ACHN (cell line): ENCODE results near the gene DMAC2L.
"Not testable (repeated sequence)": the region's sequence is repeated elsewhere in the genome, so short reads cannot be mapped to it uniquely, and the experiment has no call there.

Experiments used
- DNase-seq: peaks from one replicate; pipeline ENCODE4 v3.0.0-alpha.2; 2015
- in situ Hi-C: cut with HindIII; loops from 2 replicates; pipeline ENCODE4 v1.10.0; 2017; ENCODE audit warnings: low sequenced_read_pairs, low pct_ligation_motif_present, low pct_unique_long_range_greater_than_20kb

DMAC2L gene

DNA sequence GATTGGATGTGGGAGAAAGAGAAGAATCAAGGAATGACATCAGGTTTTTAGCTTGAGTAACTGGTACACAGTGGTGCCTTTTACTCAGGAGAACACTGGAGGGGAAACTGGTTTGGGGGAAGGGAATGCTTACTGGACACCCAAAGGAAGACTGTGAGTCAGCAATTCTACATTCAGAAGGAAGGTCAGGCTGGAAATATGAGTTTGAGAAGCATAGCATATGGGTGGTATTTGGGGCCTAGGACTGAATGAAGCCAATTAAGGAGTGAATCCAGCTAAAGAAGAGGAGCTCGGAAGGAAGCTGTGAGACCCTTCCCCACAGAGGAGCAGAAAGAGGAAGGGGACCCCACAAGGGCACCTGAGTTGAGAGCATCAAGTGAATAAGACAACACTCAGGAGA lies 35.4 kb downstream of the DMAC2L start:
- peak; percentile 32 for DNase-seq
- in situ Hi-C loops, result no loop called here

- in situ Hi-C loops, result no loop called here
These were observed 36.8 kb downstream of the DMAC2L start for GRCh38 chr14:50348933-50349332.

DNA sequence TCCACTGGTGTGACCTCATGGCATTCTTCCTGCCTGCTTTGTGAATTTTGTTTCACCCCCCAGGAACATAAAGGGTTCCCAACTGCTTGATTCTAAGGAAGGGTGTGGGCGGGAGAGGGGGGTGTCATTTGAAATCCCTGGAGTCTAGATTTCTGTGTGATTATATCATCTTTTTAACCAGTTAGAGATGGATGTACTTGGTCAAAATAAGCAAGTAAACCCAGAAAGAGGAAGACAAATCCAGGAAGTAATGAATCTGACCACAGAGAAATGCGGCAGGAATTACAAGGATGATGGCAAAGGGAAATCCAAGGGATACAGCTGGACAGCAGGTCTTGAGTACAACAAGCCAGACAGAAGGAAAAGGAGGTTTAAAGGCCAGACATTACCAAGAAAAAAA lies 38.9 kb downstream of the DMAC2L start:
- no peak for DNase-seq
- in situ Hi-C loops, result no loop called here

More at GRCh38 chr14:50348933-50349332, 36.8 kb downstream of the DMAC2L start:
- DNase-seq, result no peak

DNA sequence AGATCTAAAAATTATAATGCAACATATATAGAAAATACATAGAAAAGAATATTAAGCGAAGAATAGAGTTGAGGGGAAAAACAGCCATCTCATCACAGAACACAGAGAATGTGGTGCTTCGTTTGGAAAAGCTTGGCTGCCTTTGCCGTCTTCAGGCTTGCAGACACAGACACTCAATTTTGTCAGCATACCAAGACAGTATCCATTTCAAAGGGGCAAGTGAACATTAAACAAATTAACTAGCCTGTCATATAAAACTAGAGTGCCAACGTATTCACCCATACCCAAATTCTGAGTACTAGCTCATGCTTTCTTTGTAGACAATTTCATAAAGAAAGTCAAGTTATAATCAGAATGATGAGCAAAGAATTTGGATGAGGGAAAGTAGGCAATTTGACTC lies 40.5 kb downstream of the DMAC2L start:
- in situ Hi-C loops, result no loop called here
- no peak for DNase-seq

DNA sequence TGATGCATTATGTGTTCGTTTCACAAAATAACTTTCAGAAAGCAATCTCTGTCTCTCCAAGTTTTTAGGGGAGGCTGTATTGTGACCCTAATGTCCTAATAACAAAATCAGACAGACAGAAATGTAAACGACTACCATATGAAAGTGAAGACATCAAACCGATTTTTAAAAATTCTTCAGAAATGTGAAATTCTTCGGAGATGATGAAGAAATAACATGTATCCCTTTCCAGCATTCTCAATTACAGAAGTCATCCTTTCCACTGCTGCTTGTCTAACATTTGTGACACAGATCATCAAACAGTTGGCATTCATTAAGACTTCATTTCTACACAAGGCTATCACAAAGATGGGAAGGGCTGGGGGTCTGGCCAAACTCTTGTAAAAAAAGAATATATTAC lies 41.0 kb downstream of the DMAC2L start:
- in situ Hi-C loops, result no loop called here
- DNase-seq, result no peak

DNA sequence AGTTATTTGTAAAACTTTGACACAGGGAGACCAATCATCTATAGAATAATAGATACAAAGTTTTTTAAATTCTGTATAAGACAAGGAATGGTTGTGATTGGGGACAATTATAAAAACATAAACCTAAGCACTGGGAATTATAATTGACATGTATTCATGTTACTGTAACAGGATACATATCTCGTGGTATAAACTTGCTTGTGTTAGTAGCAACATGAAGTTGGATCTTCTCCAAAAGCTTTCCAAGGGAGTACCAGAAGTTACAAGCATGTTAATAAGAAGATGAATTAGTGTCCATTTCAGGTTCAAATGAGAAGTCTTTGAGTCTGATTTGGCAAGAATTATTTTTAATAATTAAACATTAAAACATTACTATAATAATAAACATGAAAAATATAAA lies 42.4 kb downstream of the DMAC2L start:
- in situ Hi-C loops, result no loop called here
- no peak for DNase-seq

GRCh38 chr14:50355692-50356091 lies 43.6 kb downstream of the DMAC2L start:
- in situ Hi-C loops, result no loop called here
- no peak for DNase-seq

DNA sequence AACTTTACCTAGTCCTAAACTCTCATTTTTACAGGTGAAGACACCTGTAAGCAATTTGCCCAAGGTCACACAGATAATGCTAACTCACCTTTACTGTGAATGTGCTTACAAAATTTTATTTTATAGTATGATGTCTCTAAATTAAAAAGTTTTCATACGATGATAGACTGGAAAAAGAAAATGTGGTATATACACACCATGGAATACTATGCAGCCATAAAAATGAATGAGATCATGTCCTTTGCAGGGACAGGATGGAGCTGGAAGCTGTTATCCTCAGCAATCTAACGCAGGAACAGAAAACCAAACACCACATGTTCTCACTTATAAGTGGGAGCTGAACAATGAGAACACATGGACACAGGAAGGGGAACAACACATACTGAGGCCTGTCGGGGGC lies 44.2 kb downstream of the DMAC2L start:
- DNase-seq, in situ Hi-C loops: not testable (repeated sequence)

GRCh38 chr14:50357124-50357523 lies 45.0 kb downstream of the DMAC2L start:
- in situ Hi-C loops, result no loop called here
- DNase-seq, result no peak

GRCh38 chr14:50357753-50358395 lies 45.8 kb downstream of the DMAC2L start:
- in situ Hi-C loops, result no loop called here
- no peak for DNase-seq

DNA sequence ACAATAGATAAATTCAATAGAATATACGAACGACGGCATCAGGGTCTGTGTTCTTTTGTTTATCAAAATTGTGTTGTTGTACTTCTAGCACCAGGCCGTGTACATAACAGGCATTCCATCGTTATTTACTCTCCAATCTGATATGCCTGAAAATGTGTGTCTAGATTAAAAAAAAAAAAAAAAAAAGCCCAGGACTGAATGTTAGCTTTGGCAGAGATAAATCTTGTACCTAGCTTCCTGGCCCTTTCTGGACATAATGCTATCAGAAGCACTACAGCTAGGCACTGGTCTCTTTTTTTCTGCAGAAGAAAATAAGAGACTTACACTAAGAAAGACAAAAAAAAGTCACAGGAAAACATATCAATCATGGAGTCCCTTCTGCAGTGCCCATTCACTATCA lies 47.5 kb downstream of the DMAC2L start:
- in situ Hi-C loops, result no loop called here
- DNase-seq, result no peak

DNA sequence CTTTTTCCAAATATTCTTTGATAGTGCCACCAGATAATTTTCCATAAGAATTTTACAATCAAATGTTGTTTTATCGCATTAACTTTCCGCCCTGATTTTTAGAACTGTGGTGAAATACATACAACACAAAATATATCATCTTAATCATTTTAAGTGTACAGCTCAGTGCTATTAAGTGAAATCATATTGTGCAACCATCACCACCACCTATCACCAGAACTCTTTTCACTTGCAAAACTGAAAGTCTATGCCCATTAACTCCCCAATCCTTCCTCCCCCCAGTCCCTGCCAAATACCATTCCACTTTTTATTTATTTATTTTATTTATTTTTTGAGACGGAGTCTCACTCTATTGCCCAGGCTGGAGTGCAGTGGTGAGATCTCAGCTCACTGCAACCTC lies 48.0 kb downstream of the DMAC2L start:
- in situ Hi-C loops, result no loop called here
- no peak for DNase-seq

DNA sequence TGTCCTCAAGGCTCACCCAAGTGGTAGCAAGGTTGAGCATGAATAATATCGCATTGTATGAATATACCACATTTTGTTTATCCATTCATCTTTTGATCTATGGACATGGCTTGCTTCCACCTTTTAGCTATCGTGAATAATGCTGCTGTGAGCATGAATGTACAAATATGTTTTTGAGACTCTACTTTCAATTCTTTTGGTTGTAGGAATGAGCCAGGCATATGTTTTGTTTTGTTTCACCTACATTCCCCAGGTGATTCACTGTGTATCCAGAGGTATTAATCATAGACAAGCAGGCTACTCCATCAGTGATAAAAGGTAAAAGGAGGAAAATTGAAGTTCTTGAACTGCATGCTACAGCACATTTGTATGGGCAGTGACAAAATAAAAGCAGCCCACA lies 48.7 kb downstream of the DMAC2L start:
- DNase-seq, result no peak
- in situ Hi-C loops, result no loop called here

DNA sequence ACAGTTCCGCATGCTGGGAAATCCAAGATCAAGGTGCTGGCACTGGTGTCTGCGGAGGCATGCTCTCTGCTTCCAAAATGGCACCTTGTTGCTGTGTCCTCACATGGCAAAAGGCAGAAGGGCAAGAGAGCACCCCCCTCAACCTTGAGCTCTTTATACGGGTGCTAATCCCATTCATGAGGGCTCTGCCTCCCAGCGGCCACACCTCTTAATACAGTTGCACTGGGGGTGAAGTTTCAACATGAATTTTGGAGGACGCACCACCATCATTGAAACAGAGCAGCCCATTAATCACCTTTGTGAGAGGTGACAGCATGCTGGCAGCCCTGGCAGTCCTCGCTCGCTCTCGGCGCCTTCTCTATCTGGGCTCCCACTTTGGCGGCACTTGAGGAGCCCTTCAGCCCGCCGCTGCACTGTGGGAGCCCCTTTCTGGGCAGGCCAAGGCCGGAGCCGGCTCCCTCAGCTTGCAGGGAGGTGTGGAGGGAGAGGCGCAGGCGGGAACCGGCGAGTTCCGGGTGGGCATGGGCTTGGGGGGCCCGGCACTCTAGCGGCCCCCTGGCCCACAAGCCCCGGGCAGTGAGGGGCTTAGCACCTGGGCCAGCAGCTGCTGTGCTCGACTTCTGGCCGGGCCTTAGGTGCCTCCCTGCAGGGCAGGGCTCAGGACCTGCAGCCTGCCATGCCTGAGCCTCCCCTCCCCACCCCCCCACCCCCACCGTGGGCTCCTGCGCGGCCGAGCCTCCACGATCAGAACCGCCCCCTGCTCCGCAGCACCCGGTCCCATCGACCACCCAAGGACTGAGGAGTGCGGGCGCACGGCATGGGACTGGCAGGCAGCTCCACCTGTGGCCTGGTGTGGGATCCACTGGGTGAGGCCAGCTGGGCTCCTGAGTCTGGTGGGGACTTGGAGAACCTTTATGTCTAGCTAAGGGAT lies 49.6 kb downstream of the DMAC2L start:
- DNase-seq, in situ Hi-C loops: not testable (repeated sequence)

DNA sequence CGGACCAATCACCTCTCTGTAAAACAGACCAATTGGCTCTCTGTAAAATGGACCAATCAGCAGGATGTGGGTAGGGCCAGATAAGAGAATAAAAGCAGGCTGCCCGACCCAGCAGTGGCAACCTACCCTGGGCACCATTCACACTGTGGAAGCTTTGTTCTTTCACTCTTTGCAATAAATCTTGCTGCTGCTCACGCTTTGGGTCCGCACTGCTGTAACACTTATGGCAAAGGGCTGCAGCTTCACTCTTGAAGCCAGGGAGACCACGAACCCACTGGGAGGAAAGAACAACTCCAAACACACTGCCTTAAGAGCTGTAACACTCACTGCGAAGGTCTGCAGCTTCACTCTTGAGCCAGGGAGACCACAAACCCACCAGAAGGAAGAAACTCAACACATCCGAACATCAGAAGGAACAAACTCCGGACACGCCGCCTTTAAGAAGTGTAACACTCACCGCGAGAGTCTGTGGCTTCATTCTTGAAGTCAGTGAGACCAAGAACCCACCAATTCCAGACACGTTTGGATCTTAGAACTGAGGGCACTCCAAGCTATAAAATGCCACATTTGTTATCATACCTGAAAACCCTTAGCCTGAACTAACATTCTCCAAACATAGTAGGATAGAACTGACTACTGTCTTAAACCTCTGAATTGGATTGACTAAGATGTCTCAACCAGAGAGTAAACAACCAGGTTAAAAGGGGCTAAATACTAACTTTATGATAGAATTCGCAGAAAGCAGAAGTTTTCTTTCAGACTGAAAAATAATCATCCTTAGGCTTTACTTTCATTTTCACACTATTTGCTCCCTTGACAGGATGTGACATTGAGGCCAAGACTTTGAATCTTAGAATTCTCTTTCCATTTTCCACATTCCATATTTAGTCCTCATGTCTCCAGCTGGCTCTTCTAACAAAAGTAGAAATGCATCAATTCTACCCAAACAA lies 50.9 kb downstream of the DMAC2L start:
- in situ Hi-C loops, result no loop called here
- DNase-seq, result no peak

DNA sequence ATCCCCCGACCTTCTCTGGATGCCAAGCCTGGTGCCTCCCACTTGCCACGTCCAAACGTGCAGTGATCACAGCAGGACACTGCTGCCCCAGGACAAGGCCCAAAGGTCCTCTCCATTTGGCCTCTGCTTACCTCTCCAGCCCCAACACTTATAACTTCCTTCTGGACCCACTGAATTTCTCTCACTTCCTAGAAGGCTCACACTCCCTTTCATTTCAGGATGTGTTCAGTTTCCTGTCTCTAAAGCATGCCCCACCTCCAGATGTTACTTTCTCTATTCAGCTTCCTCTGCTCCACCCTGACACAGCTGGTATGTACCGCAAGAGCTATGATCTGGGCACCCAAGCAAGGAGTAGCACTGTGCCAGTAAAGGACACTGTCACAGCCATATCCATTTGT lies 51.6 kb downstream of the DMAC2L start:
- DNase-seq, result no peak
- in situ Hi-C loops, result no loop called here

- DNase-seq, result no peak
- in situ Hi-C loops, result no loop called here
These were observed 52.7 kb downstream of the DMAC2L start for GRCh38 chr14:50364792-50365191.

DNA sequence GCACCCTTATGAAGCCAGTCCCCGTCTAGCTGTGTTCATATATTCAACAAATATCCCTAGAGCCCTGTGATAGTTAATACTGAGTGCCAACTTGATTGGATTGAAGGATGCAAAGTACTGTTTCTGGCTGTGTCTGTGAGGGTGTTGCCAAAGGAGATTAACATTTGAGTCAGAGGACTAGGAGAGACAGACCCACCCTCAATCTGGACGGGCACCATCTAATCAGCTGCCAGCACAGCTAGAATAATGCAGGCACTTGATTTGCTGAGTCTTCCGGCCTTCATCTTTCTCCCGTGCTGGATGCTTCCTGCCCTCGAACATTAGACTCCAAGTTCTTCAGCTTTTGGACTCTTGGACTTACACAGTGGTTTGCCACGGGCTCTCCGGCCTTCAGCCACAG lies 53.4 kb downstream of the DMAC2L start:
- DNase-seq, in situ Hi-C loops: not testable (repeated sequence)

DNA sequence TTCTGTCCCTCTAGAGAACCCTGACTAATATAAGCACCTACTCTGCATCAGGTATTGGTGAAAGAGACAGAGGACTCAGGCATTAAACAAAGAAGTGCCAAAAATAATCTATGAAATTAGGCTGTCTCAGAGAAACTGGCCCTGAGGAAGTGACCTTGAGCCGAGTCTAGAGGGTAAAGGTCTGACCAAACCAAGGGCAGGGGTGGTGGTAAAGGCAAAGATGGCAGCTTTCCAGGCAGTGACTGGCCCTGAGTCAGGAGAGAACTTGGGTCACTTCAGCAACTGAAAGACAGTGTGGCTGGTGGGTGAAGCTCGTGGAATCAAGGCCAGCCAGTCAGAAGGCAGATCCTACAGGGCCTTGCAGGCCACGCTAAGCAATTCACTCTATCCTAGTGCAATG lies 54.0 kb downstream of the DMAC2L start:
- no peak for DNase-seq
- in situ Hi-C loops, result no loop called here
